Subcutaneous preadipocyte (primary cell): Measurements from ENCODE around the gene IL20RA. TPM values are rescaled to one million over a fixed set of nuclear protein-coding genes. Genes with fewer than 3 reads are reported as not detected.

Source experiments
- small RNA-seq: library from RNA; depleted of rRNA; stranded (forward); fragments of <200 nt; gene quantifications from one replicate; pipeline ENCODE3, GENCODE V24; 2012
- total RNA-seq: library from RNA; depleted of rRNA; stranded (reverse); fragments of >200 nt; gene quantifications from 2 replicates; pipeline ENCODE4 v1.2.3, GENCODE V29; 2012

The IL20RA gene, protein sequence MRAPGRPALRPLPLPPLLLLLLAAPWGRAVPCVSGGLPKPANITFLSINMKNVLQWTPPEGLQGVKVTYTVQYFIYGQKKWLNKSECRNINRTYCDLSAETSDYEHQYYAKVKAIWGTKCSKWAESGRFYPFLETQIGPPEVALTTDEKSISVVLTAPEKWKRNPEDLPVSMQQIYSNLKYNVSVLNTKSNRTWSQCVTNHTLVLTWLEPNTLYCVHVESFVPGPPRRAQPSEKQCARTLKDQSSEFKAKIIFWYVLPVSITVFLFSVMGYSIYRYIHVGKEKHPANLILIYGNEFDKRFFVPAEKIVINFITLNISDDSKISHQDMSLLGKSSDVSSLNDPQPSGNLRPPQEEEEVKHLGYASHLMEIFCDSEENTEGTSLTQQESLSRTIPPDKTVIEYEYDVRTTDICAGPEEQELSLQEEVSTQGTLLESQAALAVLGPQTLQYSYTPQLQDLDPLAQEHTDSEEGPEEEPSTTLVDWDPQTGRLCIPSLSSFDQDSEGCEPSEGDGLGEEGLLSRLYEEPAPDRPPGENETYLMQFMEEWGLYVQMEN
- 0.20 and 0.37 TPM in 2 replicates for total RNA-seq

GRCh38 chr6:137044366-137045221, at the start of gene IL20RA:
Gene IL20RA, minus strand, starts transcription at chr6:137044965. Its CDS starts 237 bp downstream, at chr6:137044728.

Small RNAs within 50 kb of the gene (small RNA-seq; reads per million reads assigned to genes)
- not detected for gene RPL35AP3

Other genes with a start within 250 kb of the IL20RA start
- 5.5 and 6.8 TPM in 2 replicates for gene PEX7, start 222.4 kb downstream of the IL20RA start, total RNA-seq
- gene SLC35D3, start 122.7 kb downstream of the IL20RA start, total RNA-seq = not detected in 2 replicates
- not detected in 2 replicates for gene IL22RA2, start 128.7 kb upstream of the IL20RA start, total RNA-seq
- gene IFNGR1, start 174.4 kb upstream of the IL20RA start, total RNA-seq = 33.2 and 52.9 TPM in 2 replicates